OCI-LY1 (cell line): ENCODE data around the gene FAM83C.

Source experiments
- H2AFZ ChIP-seq: fragments of 200-600 bp; sonication (generic), shearing (Covaris generic); 2 replicates; pipeline ENCODE4 v1.6.0; 2014; ENCODE audit warnings: antibody characterized with exemption, mild to moderate bottlenecking, low read length
- H3F3A ChIP-seq: fragments of 200-600 bp; sonication (generic), shearing (Covaris generic); 2 replicates; pipeline ENCODE4 v1.6.0; 2014; ENCODE audit warnings: mild to moderate bottlenecking, antibody characterized with exemption, low read length, moderate library complexity; ENCODE audit not compliant: insufficient read depth
- H3K27ac ChIP-seq: fragments of 200-600 bp; sonication (generic); 2 replicates; pipeline ENCODE4 v1.5.1; 2014; ENCODE audit warnings: low read length, mixed run types, mild to moderate bottlenecking, low read depth; ENCODE audit not compliant: poor library complexity, severe bottlenecking
- H3K27me3 ChIP-seq: fragments of 200-600 bp; sonication (generic); 2 replicates; pipeline ENCODE4 v1.6.0; 2014; ENCODE audit warnings: antibody characterized with exemption, mild to moderate bottlenecking, low read length, moderate library complexity; ENCODE audit not compliant: insufficient read depth
- H3K36me3 ChIP-seq: fragments of 200-600 bp; sonication (generic); 2 replicates; pipeline ENCODE4 v1.6.1; 2014; ENCODE audit warnings: mild to moderate bottlenecking, antibody characterized with exemption, low read length, moderate library complexity, mixed read lengths; ENCODE audit not compliant: insufficient read depth
- H3K4me1 ChIP-seq: fragments of 200-600 bp; sonication (generic); 2 replicates; pipeline ENCODE4 v1.5.1; 2014; ENCODE audit warnings: mild to moderate bottlenecking, low read length, moderate library complexity; ENCODE audit not compliant: insufficient read depth, severe bottlenecking
- H3K4me2 ChIP-seq: fragments of 200-600 bp; sonication (generic), shearing (Covaris generic); 2 replicates; pipeline ENCODE4 v1.6.1; 2014; ENCODE audit warnings: low read length
- H3K4me3 ChIP-seq: fragments of 200-600 bp; sonication (generic); 2 replicates; pipeline ENCODE4 v1.5.1; 2014; ENCODE audit warnings: low read length, low read depth, mild to moderate bottlenecking, mixed read lengths; ENCODE audit not compliant: poor library complexity, severe bottlenecking
- H3K79me2 ChIP-seq: fragments of 200-600 bp; shearing (Covaris generic); 2 replicates; pipeline ENCODE4 v1.6.1; 2016; ENCODE audit warnings: mixed run types, low read length, mixed read lengths; ENCODE audit not compliant: insufficient read depth
- H3K9ac ChIP-seq: fragments of 200-600 bp; sonication (generic), shearing (Covaris generic); 2 replicates; pipeline ENCODE4 v1.6.1; 2014; ENCODE audit warnings: mild to moderate bottlenecking, low read length, mixed read lengths
- H3K9me2 ChIP-seq: fragments of 200-600 bp; sonication (generic), shearing (Covaris generic); 2 replicates; pipeline ENCODE4 v1.6.1; 2014; ENCODE audit warnings: low read depth, mild to moderate bottlenecking, low read length, mixed read lengths
- H3K9me3 ChIP-seq: fragments of 200-600 bp; shearing (Covaris generic); 2 replicates; pipeline ENCODE4 v1.6.1; 2014; ENCODE audit warnings: low read length, mixed read lengths
- H4K20me1 ChIP-seq: fragments of 200-600 bp; sonication (generic), shearing (Covaris generic); 2 replicates; pipeline ENCODE4 v1.6.0; 2016; ENCODE audit warnings: mild to moderate bottlenecking, low read length; ENCODE audit not compliant: insufficient read depth
- EZH2 ChIP-seq: fragments of 200-600 bp; sonication (generic), shearing (Covaris generic); IDR thresholded peaks from 2 replicates; pipeline ENCODE4 v1.8.0; 2017; ENCODE audit warnings: borderline replicate concordance, mixed run types, mild to moderate bottlenecking, antibody characterized with exemption, low read length, moderate library complexity, mixed read lengths
- TF ChIP-seq, protein P1 (sequence below): fragments of 200-600 bp; sonication (generic), shearing (Covaris generic); IDR thresholded peaks from 2 replicates; pipeline ENCODE4 v1.5.1; 2017; ENCODE audit warnings: mild to moderate bottlenecking, antibody characterized with exemption, low read length, moderate library complexity, mixed read lengths

The FAM83C gene

DNA sequence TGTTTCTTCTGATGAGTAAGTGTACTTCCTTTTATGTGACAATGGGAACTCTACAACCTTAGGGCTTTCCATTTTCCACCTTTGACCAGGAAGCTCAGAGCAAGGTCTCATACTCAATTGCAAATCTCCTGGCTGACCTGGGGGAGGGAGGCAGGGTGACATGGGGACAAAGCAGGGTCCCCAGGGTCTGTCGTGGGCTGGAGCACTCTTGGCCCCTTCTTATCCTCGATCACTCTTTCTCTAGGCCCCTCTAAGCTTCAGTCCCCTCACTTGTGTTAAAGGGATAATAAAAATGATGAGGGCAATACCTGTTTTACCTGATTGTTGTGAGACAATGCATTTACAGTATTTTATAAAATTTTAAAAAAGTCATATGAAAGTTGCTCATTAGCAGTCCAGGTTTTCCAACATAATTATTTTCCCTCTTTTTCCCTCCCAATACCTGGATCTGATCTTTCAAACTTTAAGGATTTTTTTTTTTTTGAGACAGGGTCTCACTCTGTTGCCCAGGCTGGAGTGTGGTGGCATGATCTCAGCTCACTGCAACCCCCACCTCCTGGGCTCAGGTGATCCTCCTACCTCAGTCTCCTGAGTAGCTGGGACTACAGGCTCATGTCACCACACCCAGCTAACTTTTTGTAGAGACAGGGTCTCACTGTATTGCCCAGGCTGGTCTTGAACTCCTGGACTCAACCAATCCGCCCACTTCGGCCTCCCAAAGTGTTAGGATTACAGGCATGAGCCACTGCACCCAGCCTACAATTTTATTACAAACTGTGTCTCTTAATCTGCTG, 8.4 kb upstream of the FAM83C start:
- peaks cover 5% of the 10 kb centered on the region for H3K4me1 ChIP-seq
- H4K20me1 ChIP-seq = no peaks in the 10 kb centered on the region
- H3K9me2 ChIP-seq = no peaks in the 10 kb centered on the region
- TF ChIP-seq EZH2 = no peak
- TF ChIP-seq, protein P1, sequence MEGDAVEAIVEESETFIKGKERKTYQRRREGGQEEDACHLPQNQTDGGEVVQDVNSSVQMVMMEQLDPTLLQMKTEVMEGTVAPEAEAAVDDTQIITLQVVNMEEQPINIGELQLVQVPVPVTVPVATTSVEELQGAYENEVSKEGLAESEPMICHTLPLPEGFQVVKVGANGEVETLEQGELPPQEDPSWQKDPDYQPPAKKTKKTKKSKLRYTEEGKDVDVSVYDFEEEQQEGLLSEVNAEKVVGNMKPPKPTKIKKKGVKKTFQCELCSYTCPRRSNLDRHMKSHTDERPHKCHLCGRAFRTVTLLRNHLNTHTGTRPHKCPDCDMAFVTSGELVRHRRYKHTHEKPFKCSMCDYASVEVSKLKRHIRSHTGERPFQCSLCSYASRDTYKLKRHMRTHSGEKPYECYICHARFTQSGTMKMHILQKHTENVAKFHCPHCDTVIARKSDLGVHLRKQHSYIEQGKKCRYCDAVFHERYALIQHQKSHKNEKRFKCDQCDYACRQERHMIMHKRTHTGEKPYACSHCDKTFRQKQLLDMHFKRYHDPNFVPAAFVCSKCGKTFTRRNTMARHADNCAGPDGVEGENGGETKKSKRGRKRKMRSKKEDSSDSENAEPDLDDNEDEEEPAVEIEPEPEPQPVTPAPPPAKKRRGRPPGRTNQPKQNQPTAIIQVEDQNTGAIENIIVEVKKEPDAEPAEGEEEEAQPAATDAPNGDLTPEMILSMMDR = no peak
- H2AFZ ChIP-seq = no peak overlapping the region
- H3K27me3 ChIP-seq = no peaks in the 10 kb centered on the region; the same call in 1 of the 2 replicates
- no peak overlapping the region for H3K4me3 ChIP-seq
- peaks cover 6% of the 10 kb centered on the region; the same call in 1 of the 2 replicates for H3K36me3 ChIP-seq
- no peak overlapping the region for H3K27ac ChIP-seq
- H3K9ac ChIP-seq = no peak overlapping the region
- H3K9me3 ChIP-seq = no peaks in the 10 kb centered on the region
- no peaks in the 10 kb centered on the region for H3F3A ChIP-seq
- no peaks in the 10 kb centered on the region for H3K79me2 ChIP-seq
- no peak overlapping the region for H3K4me2 ChIP-seq

DNA sequence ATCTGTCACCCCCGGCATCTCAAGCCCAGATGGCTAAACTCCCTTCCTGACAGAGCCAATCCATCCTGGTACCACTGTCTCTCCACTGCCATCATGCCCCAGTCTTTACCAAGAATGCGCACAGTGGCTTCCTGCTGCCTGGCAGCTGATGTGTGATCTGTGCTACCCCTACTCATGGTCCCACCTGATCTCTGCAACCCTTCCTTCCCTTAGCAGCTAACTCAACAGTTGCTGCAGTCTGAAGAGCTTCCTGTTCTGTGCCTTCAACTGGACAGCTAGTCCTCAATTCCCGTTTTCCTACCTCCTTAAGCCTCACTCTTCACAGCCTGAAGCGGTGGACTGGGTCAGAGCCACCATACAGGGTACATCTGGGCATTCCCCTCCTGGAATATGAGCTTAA, 7.6 kb upstream of the FAM83C start:
- H3K36me3 ChIP-seq = peaks cover 6% of the 10 kb centered on the region; the same call in 1 of the 2 replicates
- no peaks in the 10 kb centered on the region for H3K9me2 ChIP-seq
- H3K27me3 ChIP-seq = no peaks in the 10 kb centered on the region; the same call in 1 of the 2 replicates
- no peak overlapping the region for H3K9ac ChIP-seq
- H3F3A ChIP-seq = no peaks in the 10 kb centered on the region
- no peak overlapping the region for H2AFZ ChIP-seq
- H3K4me1 ChIP-seq = peaks cover 5% of the 10 kb centered on the region
- no peak overlapping the region for H3K4me2 ChIP-seq
- TF ChIP-seq, protein P1 = no peak
- no peak for TF ChIP-seq EZH2
- no peak overlapping the region for H3K4me3 ChIP-seq
- no peaks in the 10 kb centered on the region for H4K20me1 ChIP-seq
- no peak overlapping the region for H3K27ac ChIP-seq
- H3K9me3 ChIP-seq = no peaks in the 10 kb centered on the region
- no peaks in the 10 kb centered on the region for H3K79me2 ChIP-seq

DNA sequence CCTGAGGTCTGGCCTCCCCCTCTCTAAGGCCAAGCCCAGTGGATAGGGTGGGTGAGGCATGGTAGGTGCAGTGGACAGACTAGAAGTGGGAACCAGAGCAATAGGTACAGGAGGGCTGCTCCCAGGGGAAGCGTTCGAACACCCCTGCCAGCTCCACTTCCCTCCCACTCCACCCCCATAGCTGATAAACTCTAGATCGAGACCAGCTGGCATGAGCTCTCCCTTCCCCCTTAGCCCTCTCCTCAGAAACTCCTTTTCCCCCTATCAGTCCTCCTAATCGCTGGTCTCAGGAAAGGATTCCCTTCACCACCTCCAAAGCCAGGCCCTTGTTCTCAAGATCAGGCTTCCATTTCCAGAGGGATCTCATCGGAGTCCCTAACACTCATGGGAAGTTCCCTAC, 6.0 kb upstream of the FAM83C start:
- no peaks in the 10 kb centered on the region for H3K9me3 ChIP-seq
- H4K20me1 ChIP-seq = no peaks in the 10 kb centered on the region
- H3K36me3 ChIP-seq = peaks cover 3% of the 10 kb centered on the region; the same call in 1 of the 2 replicates
- H3F3A ChIP-seq = no peaks in the 10 kb centered on the region
- no peak overlapping the region for H3K4me2 ChIP-seq
- no peak overlapping the region for H3K4me3 ChIP-seq
- no peak overlapping the region for H3K27ac ChIP-seq
- no peak overlapping the region for H2AFZ ChIP-seq
- no peak overlapping the region for H3K9ac ChIP-seq
- H3K9me2 ChIP-seq = no peaks in the 10 kb centered on the region
- TF ChIP-seq EZH2 = no peak
- TF ChIP-seq, protein P1 = no peak
- no peaks in the 10 kb centered on the region for H3K4me1 ChIP-seq
- no peaks in the 10 kb centered on the region for H3K79me2 ChIP-seq
- H3K27me3 ChIP-seq = no peaks in the 10 kb centered on the region; the same call in 1 of the 2 replicates
